ENCODE measurements around the gene BIRC5. TPM values are rescaled to one million over a fixed set of nuclear protein-coding genes. Genes with fewer than 3 reads are reported as not detected.

BIRC5 gene
- total RNA-seq, 1 donor from 2014 or later = 11.0 TPM

DNA sequence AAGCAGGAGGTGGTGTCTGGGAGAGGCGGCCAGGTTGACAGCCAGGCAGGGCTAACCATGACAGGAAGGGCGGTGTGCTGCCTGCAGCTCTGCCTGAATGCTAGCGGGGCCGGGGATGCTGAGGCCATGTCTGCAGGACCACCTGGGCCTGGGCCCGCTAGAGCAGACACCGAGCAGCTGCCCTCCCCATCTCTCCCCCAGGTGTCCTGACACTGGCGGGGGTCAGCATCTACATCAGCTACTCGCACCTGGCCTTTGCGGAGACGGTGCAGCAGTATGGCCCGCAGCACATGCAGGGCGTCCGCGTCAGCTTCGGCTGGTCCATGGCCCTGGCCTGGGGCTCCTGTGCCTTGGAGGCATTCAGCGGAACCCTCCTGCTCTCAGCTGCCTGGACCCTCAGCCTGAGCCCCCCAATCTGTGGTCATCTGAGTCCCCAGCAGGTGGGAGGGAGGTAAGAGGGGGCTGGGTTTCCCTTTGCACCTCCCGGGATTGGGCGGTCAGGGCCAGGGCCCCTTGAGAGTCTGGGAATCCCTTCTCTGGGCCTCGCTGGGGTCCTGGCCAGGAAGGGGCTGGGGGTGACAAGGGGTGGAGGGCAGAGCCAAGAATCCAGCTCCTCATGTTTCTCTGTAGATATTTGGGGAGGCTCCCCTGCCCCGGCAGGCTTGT, 24.9 kb downstream of the BIRC5 start:
- no peaks in the 10 kb centered on the region for H3K9me3 ChIP-seq (ENCODE audit: control insufficient read depth in 3 of 3, low read length in 3 of 3)
- H3K4me1 ChIP-seq (ENCODE audit: control insufficient read depth in 3 of 3, insufficient read depth in 3 of 3, low read length in 3 of 3) = peaks cover 0 to 6% (median 0%) of the 10 kb centered on the region in 3 donors

GRCh38 chr17:78239489-78239931, 25.5 kb downstream of the BIRC5 start:
- Histone ChIP-seq H3K9ac (ENCODE audit: low read depth in 1 of 3, low read length in 3 of 3) (no peak overlapping the region), H3K4me1 (ENCODE audit: control insufficient read depth in 3 of 3, insufficient read depth in 3 of 3, low read length in 3 of 3) (peaks cover 0 to 6% (median 0%) of the 10 kb centered on the region in 3 donors)

More for the DNA sequence above, 24.9 kb downstream of the BIRC5 start:
- Histone ChIP-seq H3K36me3 (ENCODE audit: control insufficient read depth in 3 of 3, insufficient read depth in 3 of 3, low read length in 3 of 3) (no peaks in the 10 kb centered on the region), H3K27ac (ENCODE audit: low read depth, low read length) (no peak overlapping the region), H3K4me3 (ENCODE audit: low read length in 3 of 3) (no peak overlapping the region), H3K27me3 (ENCODE audit: control insufficient read depth in 3 of 3, insufficient read depth in 3 of 3, low read length in 3 of 3) (peaks cover 0 to 2% (median 0%) of the 10 kb centered on the region in 3 donors), H3K9ac (ENCODE audit: low read depth in 1 of 3, low read length in 3 of 3) (no peak overlapping the region)

GRCh38 chr17:78240012-78240655, 26.1 kb downstream of the BIRC5 start:
- Histone ChIP-seq H3K4me1 (ENCODE audit: control insufficient read depth in 3 of 3, insufficient read depth in 3 of 3, low read length in 3 of 3) (peaks cover 0 to 6% (median 0%) of the 10 kb centered on the region in 3 donors), H3K9me3 (ENCODE audit: control insufficient read depth in 3 of 3, low read length in 3 of 3) (no peaks in the 10 kb centered on the region), H3K9ac (ENCODE audit: low read depth in 1 of 3, low read length in 3 of 3) (no peak overlapping the region)

More at GRCh38 chr17:78239489-78239931, 25.5 kb downstream of the BIRC5 start:
- no peaks in the 10 kb centered on the region for H3K36me3 ChIP-seq (ENCODE audit: control insufficient read depth in 3 of 3, insufficient read depth in 3 of 3, low read length in 3 of 3)
- no peak overlapping the region for H3K4me3 ChIP-seq (ENCODE audit: low read length in 3 of 3)
- H3K9me3 ChIP-seq (ENCODE audit: control insufficient read depth in 3 of 3, low read length in 3 of 3) = no peaks in the 10 kb centered on the region
- no peaks in the 10 kb centered on the region for H3K27me3 ChIP-seq (ENCODE audit: control insufficient read depth in 3 of 3, insufficient read depth in 3 of 3, low read length in 3 of 3)
- no peak overlapping the region for H3K27ac ChIP-seq (ENCODE audit: low read depth, low read length)

DNA sequence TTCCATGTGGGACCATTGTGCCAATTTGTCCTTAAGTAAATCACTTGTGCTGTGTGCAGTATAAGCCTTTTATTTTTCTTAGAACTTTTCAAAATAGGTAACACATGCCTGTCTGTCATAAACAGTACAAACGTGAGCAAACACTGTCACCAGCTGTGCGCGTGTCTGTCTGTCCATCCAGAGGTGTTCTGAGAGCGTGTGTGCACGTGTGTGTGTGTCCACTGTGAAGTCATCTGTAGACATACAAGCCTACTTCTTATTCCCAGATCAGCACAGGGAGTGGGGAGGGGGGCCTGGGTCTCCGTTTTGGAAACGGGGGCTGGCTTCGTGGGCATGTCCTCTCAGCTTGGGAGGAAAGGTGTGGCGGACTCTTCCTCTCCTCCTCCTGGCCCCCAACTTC, 26.8 kb downstream of the BIRC5 start:
- H3K27me3 ChIP-seq (ENCODE audit: control insufficient read depth in 3 of 3, insufficient read depth in 3 of 3, low read length in 3 of 3) = no peaks in the 10 kb centered on the region
- no peaks in the 10 kb centered on the region for H3K36me3 ChIP-seq (ENCODE audit: control insufficient read depth in 3 of 3, insufficient read depth in 3 of 3, low read length in 3 of 3)
- no peak overlapping the region for H3K4me3 ChIP-seq (ENCODE audit: low read length in 3 of 3)
- peaks cover 0 to 6% (median 0%) of the 10 kb centered on the region in 3 donors for H3K4me1 ChIP-seq (ENCODE audit: control insufficient read depth in 3 of 3, insufficient read depth in 3 of 3, low read length in 3 of 3)
- H3K9me3 ChIP-seq (ENCODE audit: control insufficient read depth in 3 of 3, low read length in 3 of 3) = no peaks in the 10 kb centered on the region
- no peak overlapping the region for H3K9ac ChIP-seq (ENCODE audit: low read depth in 1 of 3, low read length in 3 of 3)
- H3K27ac ChIP-seq (ENCODE audit: low read depth, low read length) = no peak overlapping the region

More at GRCh38 chr17:78240012-78240655, 26.1 kb downstream of the BIRC5 start:
- no peak overlapping the region for H3K4me3 ChIP-seq (ENCODE audit: low read length in 3 of 3)
- no peaks in the 10 kb centered on the region for H3K36me3 ChIP-seq (ENCODE audit: control insufficient read depth in 3 of 3, insufficient read depth in 3 of 3, low read length in 3 of 3)
- no peaks in the 10 kb centered on the region for H3K27me3 ChIP-seq (ENCODE audit: control insufficient read depth in 3 of 3, insufficient read depth in 3 of 3, low read length in 3 of 3)
- no peak overlapping the region for H3K27ac ChIP-seq (ENCODE audit: low read depth, low read length)

DNA sequence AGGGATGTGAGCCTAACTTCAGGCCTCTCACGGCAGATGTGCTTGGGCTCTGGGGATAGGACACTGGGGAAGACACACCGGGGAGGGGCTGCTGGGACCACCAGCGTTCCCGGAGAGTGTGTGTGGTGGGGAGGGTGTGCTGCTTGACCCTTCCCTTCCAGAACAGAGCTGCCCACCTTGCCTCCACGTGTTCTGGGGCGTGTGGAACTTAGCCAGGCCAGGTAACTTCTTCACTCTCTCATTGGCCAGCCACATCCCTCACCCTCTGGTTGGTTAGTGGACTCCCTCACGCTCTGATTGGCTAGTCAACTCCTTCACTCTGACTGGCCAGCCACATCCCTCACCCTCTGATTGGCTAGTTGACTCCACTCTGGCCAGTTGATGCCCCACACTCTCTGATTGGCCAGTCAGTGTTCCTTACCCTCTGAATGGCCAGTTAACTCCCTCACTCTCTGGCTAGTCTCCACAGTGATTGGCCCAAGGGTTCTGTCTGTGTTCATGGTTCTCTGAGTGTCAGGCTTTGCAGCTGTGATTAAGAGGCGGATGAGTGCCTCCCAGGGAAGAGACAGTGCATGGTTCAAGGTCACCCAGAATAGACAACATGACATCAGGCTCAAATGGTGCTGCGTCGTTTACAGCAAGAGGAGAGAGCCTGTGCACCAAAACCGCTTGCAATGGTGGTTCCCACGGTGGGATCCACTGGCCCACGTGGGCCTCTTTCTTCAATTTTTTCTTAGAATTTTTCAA, 27.4 kb downstream of the BIRC5 start:
- Histone ChIP-seq H3K36me3 (ENCODE audit: control insufficient read depth in 3 of 3, insufficient read depth in 3 of 3, low read length in 3 of 3) (no peaks in the 10 kb centered on the region), H3K4me1 (ENCODE audit: control insufficient read depth in 3 of 3, insufficient read depth in 3 of 3, low read length in 3 of 3) (peaks cover 0 to 6% (median 0%) of the 10 kb centered on the region in 3 donors), H3K27ac (ENCODE audit: low read depth, low read length) (no peak overlapping the region), H3K9me3 (ENCODE audit: control insufficient read depth in 3 of 3, low read length in 3 of 3) (no peaks in the 10 kb centered on the region), H3K4me3 (ENCODE audit: low read length in 3 of 3) (no peak overlapping the region), H3K27me3 (ENCODE audit: control insufficient read depth in 3 of 3, insufficient read depth in 3 of 3, low read length in 3 of 3) (no peaks in the 10 kb centered on the region), H3K9ac (ENCODE audit: low read depth in 1 of 3, low read length in 3 of 3) (no peak overlapping the region)

DNA sequence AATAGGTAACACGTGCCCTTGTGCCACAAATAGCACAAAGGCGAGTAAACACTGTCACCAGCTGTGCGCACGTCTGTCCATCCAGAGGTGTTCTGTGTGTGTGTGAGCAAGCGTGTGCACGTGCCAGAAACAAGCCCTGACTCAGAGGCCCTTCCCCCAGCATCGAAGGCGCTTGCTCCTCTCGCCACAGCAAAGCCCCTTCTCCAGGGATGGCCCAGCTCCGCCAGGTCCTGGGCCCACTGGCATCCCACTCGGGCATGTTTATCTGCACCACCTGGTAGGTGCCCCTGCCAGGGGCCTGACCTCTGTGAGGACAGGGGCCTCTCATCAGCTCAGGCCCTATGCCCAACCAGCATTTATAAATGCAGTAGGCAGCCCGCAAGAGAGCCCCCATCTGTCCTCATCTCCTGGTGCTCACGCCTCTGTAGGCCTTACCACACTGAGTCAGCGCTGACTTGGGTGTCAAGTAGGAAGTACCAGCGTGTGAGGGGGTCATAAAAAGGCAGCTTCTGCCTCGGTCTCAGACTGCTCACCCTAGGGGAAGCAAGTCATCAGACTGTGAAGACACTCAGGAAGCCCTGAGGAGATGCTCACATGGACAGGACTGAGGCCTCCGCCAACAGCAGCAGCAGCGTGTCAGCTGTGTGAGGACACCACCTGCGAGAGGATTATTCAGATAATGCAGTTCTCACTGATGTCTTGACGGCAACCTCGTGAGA, 28.1 kb downstream of the BIRC5 start:
- Histone ChIP-seq H3K27me3 (ENCODE audit: control insufficient read depth in 3 of 3, insufficient read depth in 3 of 3, low read length in 3 of 3) (no peaks in the 10 kb centered on the region), H3K4me1 (ENCODE audit: control insufficient read depth in 3 of 3, insufficient read depth in 3 of 3, low read length in 3 of 3) (peaks cover 0 to 3% (median 0%) of the 10 kb centered on the region in 3 donors), H3K4me3 (ENCODE audit: low read length in 3 of 3) (no peak overlapping the region), H3K9ac (ENCODE audit: low read depth in 1 of 3, low read length in 3 of 3) (no peak overlapping the region), H3K9me3 (ENCODE audit: control insufficient read depth in 3 of 3, low read length in 3 of 3) (no peaks in the 10 kb centered on the region), H3K36me3 (ENCODE audit: control insufficient read depth in 3 of 3, insufficient read depth in 3 of 3, low read length in 3 of 3) (no peaks in the 10 kb centered on the region), H3K27ac (ENCODE audit: low read depth, low read length) (no peak overlapping the region)

DNA sequence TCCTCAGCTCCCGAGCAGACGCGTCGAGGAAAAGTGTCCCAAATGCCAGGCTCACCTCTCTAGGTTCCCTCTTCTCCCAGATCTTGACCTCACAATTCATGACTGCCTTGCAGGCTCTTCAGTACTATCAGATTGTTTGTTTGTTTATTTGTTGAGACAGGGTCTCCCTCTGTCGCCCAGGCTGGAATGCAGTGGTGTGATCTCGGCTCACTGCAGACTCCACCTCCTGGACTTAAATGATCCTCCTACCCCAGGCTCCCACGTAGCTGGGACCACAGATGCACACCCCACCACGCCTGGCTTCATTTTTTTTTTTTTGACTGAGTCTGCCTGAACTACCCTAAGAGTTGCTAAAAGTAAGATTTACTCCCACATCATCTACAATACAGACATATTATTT, 33.3 kb downstream of the BIRC5 start:
- Histone ChIP-seq H3K4me1 (ENCODE audit: control insufficient read depth in 3 of 3, insufficient read depth in 3 of 3, low read length in 3 of 3) (peaks cover 9 to 15% (median 9%) of the 10 kb centered on the region in 3 donors), H3K4me3 (ENCODE audit: low read length in 3 of 3) (no peak overlapping the region), H3K27ac (ENCODE audit: low read depth, low read length) (no peak overlapping the region), H3K27me3 (ENCODE audit: control insufficient read depth in 3 of 3, insufficient read depth in 3 of 3, low read length in 3 of 3) (peaks cover 0 to 3% (median 0%) of the 10 kb centered on the region in 3 donors), H3K9ac (ENCODE audit: low read depth in 1 of 3, low read length in 3 of 3) (no peak overlapping the region), H3K36me3 (ENCODE audit: control insufficient read depth in 3 of 3, insufficient read depth in 3 of 3, low read length in 3 of 3) (no peaks in the 10 kb centered on the region), H3K9me3 (ENCODE audit: control insufficient read depth in 3 of 3, low read length in 3 of 3) (no peaks in the 10 kb centered on the region)

DNA sequence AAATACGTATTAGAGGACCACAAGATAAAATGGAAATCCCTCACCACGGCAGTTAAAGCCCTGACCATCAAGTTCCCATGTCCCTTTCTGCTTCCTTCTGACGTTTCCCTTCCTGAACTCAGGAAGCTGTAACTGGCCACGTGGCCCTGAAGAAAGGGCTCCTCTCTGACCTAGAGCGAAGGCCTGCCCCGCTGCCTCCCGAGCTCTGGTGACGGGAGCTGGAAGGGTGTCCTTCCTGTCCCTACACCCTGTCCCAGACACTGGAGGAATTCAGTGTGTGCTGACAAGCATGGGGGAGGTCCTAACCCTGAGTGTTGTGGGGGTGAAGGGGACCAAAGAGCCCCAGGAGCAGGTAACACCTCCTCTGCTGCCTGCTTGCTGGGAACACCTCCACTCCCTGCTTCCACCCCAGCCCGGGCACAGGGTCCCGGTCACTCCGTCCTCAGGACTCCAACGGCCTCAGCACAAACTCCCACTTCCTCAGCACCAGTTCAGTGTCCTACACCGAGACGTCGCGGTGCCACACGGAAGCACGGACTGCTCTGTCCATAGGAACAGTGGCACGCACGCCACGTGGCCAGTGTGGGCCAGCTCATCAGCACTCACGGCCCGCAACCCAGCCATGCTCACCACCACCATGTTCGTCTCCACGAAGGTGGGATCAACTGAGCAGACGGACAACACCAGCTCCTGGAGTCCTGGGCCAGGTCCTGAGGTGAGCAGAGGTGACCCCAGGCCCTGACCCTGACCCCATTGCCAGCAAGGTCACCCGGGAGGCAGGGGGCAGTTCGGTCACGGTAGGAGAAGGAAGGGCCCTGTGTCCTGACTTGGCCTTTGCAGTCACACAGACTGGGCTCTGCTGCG, 34.2 kb downstream of the BIRC5 start:
- H3K36me3 ChIP-seq (ENCODE audit: control insufficient read depth in 3 of 3, insufficient read depth in 3 of 3, low read length in 3 of 3) = no peaks in the 10 kb centered on the region
- peaks cover 9 to 20% (median 12%) of the 10 kb centered on the region in 3 donors for H3K4me1 ChIP-seq (ENCODE audit: control insufficient read depth in 3 of 3, insufficient read depth in 3 of 3, low read length in 3 of 3)
- H3K27me3 ChIP-seq (ENCODE audit: control insufficient read depth in 3 of 3, insufficient read depth in 3 of 3, low read length in 3 of 3) = peaks cover 0 to 3% (median 0%) of the 10 kb centered on the region in 3 donors
- peak overlapping the region in 1 of 3 donors; percentile 23 for H3K4me3 ChIP-seq (ENCODE audit: low read length in 3 of 3)
- H3K9me3 ChIP-seq (ENCODE audit: control insufficient read depth in 3 of 3, low read length in 3 of 3) = no peaks in the 10 kb centered on the region
- no peak overlapping the region for H3K9ac ChIP-seq (ENCODE audit: low read depth in 1 of 3, low read length in 3 of 3)
- peak overlapping the region; percentile 25 for H3K27ac ChIP-seq (ENCODE audit: low read depth, low read length)
